A673 (cell line): Measurements from ENCODE around the gene ITIH5. TPM values are rescaled to one million over a fixed set of nuclear protein-coding genes. Genes with fewer than 3 reads are reported as not detected.

ENCODE experiments used
- BruUV-seq: library from RNA; stranded (reverse); fragments of 400-500 nt; replicated peaks from 2 replicates; lab custom pipeline; 2021; lab: Mats Ljungman, UMichigan
- CTCF ChIA-PET: fragments of 300-600 bp; sonication (Branson Sonifier 250); formaldehyde crosslinking; loops from one replicate; lab custom pipeline; 2022; ENCODE audit warnings: antibody characterized with exemption; lab: Charles Lee
- POLR2A ChIA-PET: fragments of 300-600 bp; sonication (Branson Sonifier 250); formaldehyde crosslinking; loops from one replicate; lab custom pipeline; 2022; ENCODE audit warnings: antibody characterized with exemption; ENCODE audit not compliant: low non-redundant PET; lab: Charles Lee
- DNase-seq: peaks from one replicate; pipeline ENCODE4 v3.0.0-alpha.2; 2015; ENCODE audit warnings: low spot score
- H3K27ac ChIP-seq: fragments of 200-600 bp; sonication (generic); 2 replicates; pipeline ENCODE4 v1.5.1; 2016; ENCODE audit warnings: mixed run types, low read depth, mild to moderate bottlenecking, mixed read lengths, antibody characterized with exemption, low read length; ENCODE audit not compliant: poor library complexity, severe bottlenecking
- H3K27me3 ChIP-seq: fragments of 200-600 bp; sonication (generic); replicated peaks from 2 replicates; pipeline ENCODE4 v1.6.1; 2017; ENCODE audit warnings: mixed run types, low read depth, mild to moderate bottlenecking, mixed read lengths, antibody characterized with exemption, low read length; ENCODE audit not compliant: insufficient read depth, poor library complexity
- H3K36me3 ChIP-seq: fragments of 200-600 bp; sonication (generic); 2 replicates; pipeline ENCODE4 v1.6.1; 2016; ENCODE audit warnings: mixed run types, mild to moderate bottlenecking, mixed read lengths, antibody characterized with exemption, low read length; ENCODE audit not compliant: insufficient read depth, poor library complexity, severe bottlenecking
- H3K4me1 ChIP-seq: fragments of 200-600 bp; sonication (generic); 2 replicates; pipeline ENCODE4 v1.6.1; 2017; ENCODE audit warnings: mixed run types, mild to moderate bottlenecking, mixed read lengths, antibody characterized with exemption, low read length; ENCODE audit not compliant: insufficient read depth, poor library complexity, severe bottlenecking
- H3K4me3 ChIP-seq: fragments of 200-600 bp; sonication (generic); 2 replicates; pipeline ENCODE4 v1.5.1; 2016; ENCODE audit warnings: low read depth, mixed run types, mild to moderate bottlenecking, mixed read lengths, low read length; ENCODE audit not compliant: poor library complexity, severe bottlenecking
- H3K9me3 ChIP-seq: fragments of 200-600 bp; sonication (generic); 2 replicates; pipeline ENCODE4 v1.6.1; 2016; ENCODE audit warnings: mixed run types, low read depth, mild to moderate bottlenecking, mixed read lengths, antibody characterized with exemption, low read length; ENCODE audit not compliant: poor library complexity, severe bottlenecking
- EZH2 ChIP-seq: fragments of 200-600 bp; sonication (generic); IDR thresholded peaks from 2 replicates; pipeline ENCODE4 v1.6.1; 2017; ENCODE audit warnings: borderline replicate concordance, low read depth, mild to moderate bottlenecking, mixed read lengths, antibody characterized with exemption, low read length; ENCODE audit not compliant: poor library complexity, severe bottlenecking
- intact Hi-C: fragments of 100-400 bp; cut with micrococcal nuclease; formaldehyde crosslinking; loops from one replicate; pipeline ENCODE4 v1.10.0; 2022; ENCODE audit not compliant: unreplicated experiment
- total RNA-seq: library from RNA; stranded (reverse); gene quantifications from 2 replicates; pipeline ENCODE4 v1.2.3, GENCODE V29; 2021
- TF ChIP-seq, protein P1 (sequence below): fragments of 300-800, 200-600 bp; sonication (generic); conservative IDR thresholded peaks from 2 replicates; pipeline ENCODE4 v1.5.1; 2017; ENCODE audit warnings: low read depth, mild to moderate bottlenecking, antibody characterized with exemption, low read length, moderate library complexity, mixed read lengths

ITIH5 gene
- total RNA-seq, 1 experiment from 2014 or later: not detected

DNA sequence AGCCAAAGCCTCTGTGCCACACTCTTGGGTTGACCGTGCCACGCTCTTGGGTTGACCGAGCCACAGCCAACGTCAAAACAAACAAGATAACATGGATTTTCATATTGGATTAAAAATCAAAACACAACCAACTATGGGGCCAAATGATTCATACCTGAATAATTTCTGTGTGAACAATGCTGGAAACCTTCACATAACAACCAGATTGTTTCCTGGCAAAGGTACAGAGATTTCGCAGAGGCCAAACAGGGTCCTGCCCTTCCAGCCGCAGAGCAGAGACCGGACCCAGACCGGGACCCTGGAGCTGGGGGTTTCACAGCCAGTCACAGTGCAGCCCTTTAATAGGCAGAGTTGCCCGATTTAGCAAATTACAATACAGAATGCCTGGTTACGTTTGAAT lies 40.5 kb downstream of the ITIH5 start:
- no peaks in the 10 kb centered on the region for H3K36me3 ChIP-seq
- no peaks in the 10 kb centered on the region for H3K9me3 ChIP-seq
- ChIA-PET CTCF (no interaction called here), POLR2A (no interaction called here)
- no peak overlapping the region for H3K27ac ChIP-seq
- DNase-seq: no peak
- H3K4me3 ChIP-seq: no peak overlapping the region
- TF ChIP-seq, protein P1, sequence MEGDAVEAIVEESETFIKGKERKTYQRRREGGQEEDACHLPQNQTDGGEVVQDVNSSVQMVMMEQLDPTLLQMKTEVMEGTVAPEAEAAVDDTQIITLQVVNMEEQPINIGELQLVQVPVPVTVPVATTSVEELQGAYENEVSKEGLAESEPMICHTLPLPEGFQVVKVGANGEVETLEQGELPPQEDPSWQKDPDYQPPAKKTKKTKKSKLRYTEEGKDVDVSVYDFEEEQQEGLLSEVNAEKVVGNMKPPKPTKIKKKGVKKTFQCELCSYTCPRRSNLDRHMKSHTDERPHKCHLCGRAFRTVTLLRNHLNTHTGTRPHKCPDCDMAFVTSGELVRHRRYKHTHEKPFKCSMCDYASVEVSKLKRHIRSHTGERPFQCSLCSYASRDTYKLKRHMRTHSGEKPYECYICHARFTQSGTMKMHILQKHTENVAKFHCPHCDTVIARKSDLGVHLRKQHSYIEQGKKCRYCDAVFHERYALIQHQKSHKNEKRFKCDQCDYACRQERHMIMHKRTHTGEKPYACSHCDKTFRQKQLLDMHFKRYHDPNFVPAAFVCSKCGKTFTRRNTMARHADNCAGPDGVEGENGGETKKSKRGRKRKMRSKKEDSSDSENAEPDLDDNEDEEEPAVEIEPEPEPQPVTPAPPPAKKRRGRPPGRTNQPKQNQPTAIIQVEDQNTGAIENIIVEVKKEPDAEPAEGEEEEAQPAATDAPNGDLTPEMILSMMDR: no peak
- no peak for TF ChIP-seq EZH2
- peaks cover 3% of the 10 kb centered on the region for H3K4me1 ChIP-seq
- H3K27me3 ChIP-seq: peaks cover 31% of the 10 kb centered on the region
- intact Hi-C loops: no loop called here
- BruUV-seq: no TSS peak

DNA sequence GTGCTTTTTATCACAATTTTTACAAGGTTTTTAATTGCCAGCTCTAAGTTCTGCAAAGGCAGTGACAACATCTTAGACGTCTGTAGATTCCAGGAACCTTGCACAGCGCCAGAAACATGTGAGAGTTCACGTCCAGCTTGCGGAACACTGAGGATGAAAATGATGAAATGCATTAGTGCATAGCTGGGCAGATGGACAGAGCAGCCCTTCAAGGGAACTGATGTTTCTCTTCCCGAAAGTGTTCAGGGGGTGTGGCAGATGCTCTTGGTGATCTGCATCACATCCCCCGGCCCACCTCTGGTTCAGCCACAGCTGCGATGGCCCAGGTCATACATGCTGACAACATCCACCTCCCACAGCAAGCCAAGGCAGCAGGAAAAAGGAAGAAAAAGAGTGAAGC lies 40.9 kb downstream of the ITIH5 start:
- no peaks in the 10 kb centered on the region for H3K9me3 ChIP-seq
- no peaks in the 10 kb centered on the region for H3K36me3 ChIP-seq
- TF ChIP-seq, protein P1: no peak
- no peak for TF ChIP-seq EZH2
- CTCF ChIA-PET: no interaction called here
- H3K27ac ChIP-seq: no peak overlapping the region
- no peak overlapping the region for H3K4me3 ChIP-seq
- intact Hi-C loops: no loop called here
- POLR2A ChIA-PET: no interaction called here
- peaks cover 27% of the 10 kb centered on the region for H3K27me3 ChIP-seq
- peaks cover 4% of the 10 kb centered on the region for H3K4me1 ChIP-seq
- BruUV-seq: no TSS peak
- no peak for DNase-seq

DNA sequence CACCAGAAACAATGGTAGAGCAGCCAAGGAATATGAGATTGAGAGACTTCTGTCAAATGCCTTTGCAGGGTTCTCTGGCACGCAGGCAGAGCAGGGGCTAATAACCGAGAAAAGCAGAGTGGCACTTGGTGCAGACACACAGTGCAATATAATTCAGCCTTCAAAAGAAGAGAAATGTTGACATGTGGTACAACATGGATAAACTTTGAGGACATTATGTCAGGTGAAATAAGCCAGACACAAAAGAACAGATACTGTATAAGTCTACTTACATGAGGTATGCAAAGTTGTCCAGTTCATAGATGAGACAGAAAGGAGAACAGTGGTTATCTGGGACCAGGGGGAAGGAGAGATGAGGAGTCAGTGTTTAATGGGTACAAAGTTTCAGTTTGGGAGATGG lies 41.8 kb downstream of the ITIH5 start:
- intact Hi-C loops: no loop called here
- peaks cover 22% of the 10 kb centered on the region for H3K27me3 ChIP-seq
- DNase-seq: no peak
- H3K27ac ChIP-seq: no peak overlapping the region
- CTCF ChIA-PET: no interaction called here
- no peaks in the 10 kb centered on the region for H3K36me3 ChIP-seq
- H3K4me3 ChIP-seq: no peak overlapping the region
- POLR2A ChIA-PET: no interaction called here
- peaks cover 6% of the 10 kb centered on the region for H3K4me1 ChIP-seq
- no peaks in the 10 kb centered on the region for H3K9me3 ChIP-seq
- BruUV-seq: no TSS peak
- TF ChIP-seq, protein P1: no peak
- no peak for TF ChIP-seq EZH2
